Measurements from ENCODE around the gene UGT1A1. TPM values are rescaled to one million over a fixed set of nuclear protein-coding genes. Genes with fewer than 3 reads are reported as not detected.

UGT1A1 gene
- total RNA-seq, 1 donor from 2014 or later: 6.2 TPM

- DNase-seq (ENCODE audit: low read depth): no peak
Observed at GRCh38 chr2:233817361-233817911, 57.4 kb downstream of the UGT1A1 start.

GRCh38 chr2:233817995-233818638 lies 58.0 kb downstream of the UGT1A1 start:
- DNase-seq (ENCODE audit: low read depth): no peak

- DNase-seq (ENCODE audit: low read depth): no peak
Observed at GRCh38 chr2:233818639-233819621, 58.9 kb downstream of the UGT1A1 start.

GRCh38 chr2:233819884-233820773 lies 60.1 kb downstream of the UGT1A1 start:
- no peak for DNase-seq (ENCODE audit: low read depth)

GRCh38 chr2:233820774-233821105 lies 60.7 kb downstream of the UGT1A1 start:
- no peak for DNase-seq (ENCODE audit: low read depth)

GRCh38 chr2:233821196-233821595 lies 61.1 kb downstream of the UGT1A1 start:
- DNase-seq (ENCODE audit: low read depth): no peak

- no peak for DNase-seq (ENCODE audit: low read depth)
Observed at GRCh38 chr2:233821709-233822100, 61.6 kb downstream of the UGT1A1 start.

- DNase-seq (ENCODE audit: low read depth): no peak
Observed at GRCh38 chr2:233822101-233822771, 62.2 kb downstream of the UGT1A1 start.

Other genes starting within 250 kb of the UGT1A1 start
- 29.3 and 41.9 TPM in 2 replicates for gene USP40, start 193.5 kb upstream of the UGT1A1 start, total RNA-seq
- 0.35 TPM in 2 replicates for gene UGT1A8, start 142.6 kb upstream of the UGT1A1 start, total RNA-seq
- not detected in 2 replicates for gene UGT1A10, start 123.8 kb upstream of the UGT1A1 start, total RNA-seq
- 37.2 and 110 TPM in 2 replicates for gene UGT1A9, start 88.4 kb upstream of the UGT1A1 start, total RNA-seq
- 0.69 and 2.8 TPM in 2 replicates for gene UGT1A7, start 78.4 kb upstream of the UGT1A1 start, total RNA-seq
- gene UGT1A6, start 67.4 kb upstream of the UGT1A1 start, total RNA-seq: 206 and 675 TPM in 2 replicates
- gene UGT1A5, start 47.4 kb upstream of the UGT1A1 start, total RNA-seq: 0.35 and 3.8 TPM in 2 replicates
- gene UGT1A4, start 41.5 kb upstream of the UGT1A1 start, total RNA-seq: 1.2 and 3.8 TPM in 2 replicates
- gene UGT1A3, start 31.2 kb upstream of the UGT1A1 start, total RNA-seq: 0.17 and 4.1 TPM in 2 replicates
- 0.15 TPM in 1 of 2 replicates, not detected in the other for gene MROH2A, start 18.1 kb downstream of the UGT1A1 start, total RNA-seq
- gene HJURP, start 94.3 kb downstream of the UGT1A1 start, total RNA-seq: 1.1 and 13.0 TPM in 2 replicates
- 1.0 and 4.5 TPM in 2 replicates for gene TRPM8, start 157.1 kb downstream of the UGT1A1 start, total RNA-seq